GM11168 (cell line): ENCODE measurements around the gene CDHR5.

Source experiments
- in situ Hi-C: fragments of 300-500 bp; cut with MboI; formaldehyde crosslinking; loops from one replicate; pipeline ENCODE4 v1.12.0; 2022; ENCODE audit warnings: low sequenced_read_pairs; ENCODE audit not compliant: unreplicated experiment

CDHR5 gene

GRCh38 chr11:573146-573759 lies 51.5 kb downstream of the CDHR5 start:
- in situ Hi-C loops: no loop called here

- in situ Hi-C loops: no loop called here
These were observed 53.0 kb downstream of the CDHR5 start for GRCh38 chr11:571802-572185.

GRCh38 chr11:569158-569885 lies 55.4 kb downstream of the CDHR5 start:
- in situ Hi-C loops: no loop called here

DNA sequence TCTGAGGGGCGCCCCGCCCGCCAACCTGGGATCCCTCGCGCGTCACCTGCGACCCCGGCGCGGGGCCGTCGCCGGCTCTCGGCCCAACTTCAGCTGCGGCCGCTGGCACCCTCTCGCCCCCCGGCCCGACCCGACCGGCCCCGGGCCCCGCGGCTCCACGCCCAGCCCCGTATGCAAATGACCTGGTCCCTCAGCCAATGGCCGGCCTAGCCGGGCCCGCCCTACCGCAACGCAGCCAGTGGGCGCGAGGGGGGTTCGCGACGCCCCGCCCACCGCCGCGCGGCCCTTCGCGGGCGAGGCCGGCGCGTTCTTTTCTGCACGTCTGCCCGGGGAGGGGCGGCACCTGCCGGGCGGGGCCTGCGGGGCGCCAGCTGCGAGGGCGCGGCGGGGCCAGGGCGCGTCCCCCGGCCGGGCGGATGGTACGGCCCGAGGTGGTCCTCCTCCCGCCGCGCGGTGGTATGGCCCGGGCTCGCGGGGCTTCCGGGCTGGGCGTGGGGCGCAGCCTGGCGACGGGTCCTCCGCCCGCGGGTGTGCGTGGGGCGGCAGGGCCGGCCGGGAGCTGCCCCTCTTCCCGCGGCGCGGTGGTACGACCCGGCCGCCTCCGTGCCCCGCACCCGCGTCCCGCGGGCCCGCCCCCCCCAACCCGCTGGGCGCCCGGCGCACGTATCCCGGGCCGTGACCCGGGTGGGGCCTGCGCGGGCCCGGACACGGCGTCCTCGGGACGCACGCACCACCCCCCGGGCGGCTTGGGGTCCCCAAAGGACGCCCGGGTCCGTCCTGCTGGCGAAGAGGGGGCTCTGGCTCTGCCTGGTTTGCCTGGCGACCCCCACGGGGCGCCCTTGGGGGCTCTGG lies 56.2 kb downstream of the CDHR5 start:
- in situ Hi-C loops: no loop called here

- in situ Hi-C loops: no loop called here
These were observed 57.0 kb downstream of the CDHR5 start for GRCh38 chr11:567629-568292.

DNA sequence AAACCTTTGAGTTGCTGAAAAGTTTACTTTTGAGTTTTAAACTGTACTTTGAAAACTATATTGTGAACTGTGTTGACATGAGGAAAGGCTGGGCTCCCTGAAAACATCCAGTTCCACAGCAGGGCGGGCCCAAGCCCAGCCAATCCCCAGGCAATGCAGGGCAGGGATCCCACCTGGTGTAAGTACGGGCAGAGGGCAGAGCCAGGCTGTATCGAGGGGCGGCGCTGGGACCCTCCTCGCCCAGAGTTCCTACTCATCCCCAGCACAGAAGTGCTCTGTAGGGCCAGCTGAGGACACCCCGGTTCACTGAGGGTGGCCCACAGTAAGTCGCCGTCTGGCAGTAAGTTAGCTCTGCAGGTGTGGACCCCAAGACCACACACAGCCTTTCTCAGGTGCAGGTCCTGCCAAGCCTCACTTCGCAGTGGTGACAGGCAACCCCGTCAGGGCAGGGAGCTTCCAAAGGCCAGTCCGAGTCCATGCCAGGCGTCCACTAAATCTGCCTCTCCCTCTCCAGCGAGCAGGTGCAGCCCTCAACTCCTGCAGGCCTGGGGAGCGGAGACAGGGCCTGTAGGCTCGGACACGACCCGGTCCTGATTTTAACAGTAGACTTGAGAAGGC lies 57.6 kb downstream of the CDHR5 start:
- in situ Hi-C loops: no loop called here
